Liver (tissue), 9 donors: ENCODE results near the gene TMEM45A. TPM values are rescaled to one million over a fixed set of nuclear protein-coding genes. Genes with fewer than 3 reads are reported as not detected.
A peak's percentile ranks its signal among the peaks of the same experiment; 100 is the strongest.

Experiments used
- DNase-seq: peaks from one replicate; pipeline ENCODE4 v3.0.0-alpha.2; 2017; ENCODE audit warnings: low spot score
- H3K27ac ChIP-seq, 2 donors: one replicate each; pipeline ENCODE4 v1.7.0; 2013; ENCODE audit warnings: inconsistent platforms in 2 of 2, low read length in 2 of 2, control low read depth in 1 of 2, low read depth in 1 of 2, mild to moderate bottlenecking in 1 of 2
- H3K27me3 ChIP-seq, 4 donors: one replicate each; pipeline versions ENCODE4 v1.6.1 to v1.7.0; 2013; ENCODE audit warnings: low read length in 3 of 4, inconsistent platforms in 1 of 4, mild to moderate bottlenecking in 1 of 4, moderate library complexity in 1 of 4; ENCODE audit not compliant: control insufficient read depth in 4 of 4, insufficient read depth in 4 of 4
- H3K36me3 ChIP-seq, 4 donors: one replicate each; pipeline versions ENCODE4 v1.6.1 to v1.7.0; 2013; ENCODE audit warnings: low read length in 3 of 4, mild to moderate bottlenecking in 3 of 4, low read depth in 1 of 4, moderate library complexity in 1 of 4; ENCODE audit not compliant: control insufficient read depth in 4 of 4, insufficient read depth in 3 of 4
- H3K4me1 ChIP-seq, 4 donors: one replicate each; pipeline versions ENCODE4 v1.6.1 to v1.7.0; 2013; ENCODE audit warnings: low read length in 3 of 4, mild to moderate bottlenecking in 3 of 4, moderate library complexity in 1 of 4; ENCODE audit not compliant: control insufficient read depth in 4 of 4, insufficient read depth in 4 of 4
- H3K4me3 ChIP-seq, 3 donors: one replicate each; pipeline versions ENCODE4 v1.6.1 to v1.7.0; 2013; ENCODE audit warnings: low read length in 3 of 3, control low read depth in 1 of 3, low read depth in 1 of 3, mild to moderate bottlenecking in 1 of 3
- H3K9ac ChIP-seq, 2 donors: one replicate each; pipeline ENCODE4 v1.7.0; 2013; ENCODE audit warnings: low read length in 2 of 2, mild to moderate bottlenecking in 2 of 2, moderate library complexity in 2 of 2, control low read depth in 1 of 2, low read depth in 1 of 2
- H3K9me3 ChIP-seq, 4 donors: one replicate each; pipeline versions ENCODE4 v1.6.1 to v1.7.0; 2013; ENCODE audit warnings: low read length in 3 of 4; ENCODE audit not compliant: control insufficient read depth in 4 of 4
- ATF3 ChIP-seq: IDR thresholded peaks from 2 replicates; pipeline ENCODE4 v1.6.1; 2016; ENCODE audit warnings: antibody characterized with exemption
- CTCF ChIP-seq: fragments of 150-350 bp; IDR thresholded peaks from 2 replicates; pipeline ENCODE4 v1.5.1; 2017; ENCODE audit warnings: improper control_type of control experiment, low read depth, low read length; ENCODE audit not compliant: missing input control
- EGR1 ChIP-seq, 2 donors: IDR thresholded peaks; 2 replicates each; pipeline ENCODE4 v1.6.1; 2016 to 2018; ENCODE audit warnings: antibody characterized with exemption in 2 of 2, low read depth in 2 of 2
- GABPA ChIP-seq, 2 donors: IDR thresholded peaks in 1 of 2; conservative IDR thresholded peaks in 1 of 2; 2 replicates each; pipeline ENCODE4 v1.6.1; 2016; ENCODE audit warnings: antibody characterized with exemption in 2 of 2, mild to moderate bottlenecking in 1 of 2, moderate library complexity in 1 of 2
- HNF4A ChIP-seq, 2 donors: conservative IDR thresholded peaks; 2 replicates each; pipeline ENCODE4 v1.6.1; 2016; ENCODE audit warnings: antibody characterized with exemption in 2 of 2, mild to moderate bottlenecking in 2 of 2
- HNF4G ChIP-seq: IDR thresholded peaks from 2 replicates; pipeline ENCODE4 v1.6.1; 2016; ENCODE audit warnings: antibody characterized with exemption
- JUND ChIP-seq, 2 donors: IDR thresholded peaks; 2 replicates each; pipeline ENCODE4 v1.6.1; 2016; ENCODE audit warnings: antibody characterized with exemption in 2 of 2
- MAX ChIP-seq: IDR thresholded peaks from 2 replicates; pipeline ENCODE4 v1.6.1; 2016; ENCODE audit warnings: antibody characterized with exemption
- NR2F2 ChIP-seq: IDR thresholded peaks from 2 replicates; pipeline ENCODE4 v1.6.1; 2016; ENCODE audit warnings: antibody characterized with exemption
- RAD21 ChIP-seq, 2 donors: IDR thresholded peaks; 2 replicates each; pipeline ENCODE4 v1.6.1; 2016; ENCODE audit warnings: antibody characterized with exemption in 2 of 2, mild to moderate bottlenecking in 2 of 2
- RXRA ChIP-seq, 2 donors: IDR thresholded peaks; 2 replicates each; pipeline ENCODE4 v1.6.1; 2017 to 2018; ENCODE audit warnings: antibody characterized with exemption in 2 of 2, mild to moderate bottlenecking in 1 of 2
- SP1 ChIP-seq: IDR thresholded peaks from 2 replicates; pipeline ENCODE4 v1.6.1; 2018; ENCODE audit warnings: antibody characterized with exemption, mild to moderate bottlenecking
- TAF1 ChIP-seq: conservative IDR thresholded peaks from 2 replicates; pipeline ENCODE4 v1.6.1; 2016; ENCODE audit warnings: antibody characterized with exemption, mild to moderate bottlenecking
- YY1 ChIP-seq: IDR thresholded peaks from 2 replicates; pipeline ENCODE4 v1.6.1; 2016; ENCODE audit warnings: antibody characterized with exemption, mild to moderate bottlenecking
- ZBTB33 ChIP-seq: IDR thresholded peaks from 2 replicates; pipeline ENCODE4 v1.6.1; 2016; ENCODE audit warnings: antibody characterized with exemption
- WGBS: extraction: QIAGEN DNeasy Blood & Tissue Kit; methylation state at CpG from one replicate; pipeline ENCODE4 v1.1.7; 2013; 5-methylcytosine and 5-hydroxymethylcytosine counted together
- polyA plus RNA-seq, 2 donors: library from polyadenylated mRNA; stranded (reverse) in 1 of 2; unstranded in 1 of 2; fragments of 200-250 nt in 1 of 2; fragments of >200 nt in 1 of 2; fragmentation: Nextera tagmentation in 1 of 2; extraction: Ambion mirVana in 1 of 2; gene quantifications; one replicate each; pipeline versions ENCODE4 v1.2.1 to v1.2.3, GENCODE V29; 2013 to 2015
- total RNA-seq, 2 donors: library from RNA; depleted of rRNA; stranded (reverse); fragments of >200 nt; gene quantifications; one replicate each; pipeline ENCODE4 v1.2.3, GENCODE V29; 2014
- TF ChIP-seq, protein P1 (sequence below): IDR thresholded peaks from 2 replicates; pipeline ENCODE4 v1.6.1; 2016; ENCODE audit warnings: antibody characterized with exemption, mild to moderate bottlenecking
- donor health status: healthy.
- donor health status: healthy.
- donor health status: healthy.
- donor health status: healthy.
- donor health status: healthy.

TMEM45A gene
- total and polyA plus RNA-seq, 4 donors = 7.1 to 65.8 (median 45.1) TPM

GRCh38 chr3:100535610-100535943, 43.2 kb downstream of the TMEM45A start:
- peak overlapping the region in 1 of 2 donors; percentile 60 for H3K9ac ChIP-seq
- TF ChIP-seq TAF1 (no peak), HNF4A (conservative IDR thresholded peaks at IDR 0.05) (peak in 1 of 2 donors; percentile 8), NR2F2 (peak; percentile 1), SP1 (peak; percentile 34), RXRA (IDR thresholded peaks at IDR 0.05) (peak in 1 of 2 donors; percentile 18)
- TF ChIP-seq, protein P1, sequence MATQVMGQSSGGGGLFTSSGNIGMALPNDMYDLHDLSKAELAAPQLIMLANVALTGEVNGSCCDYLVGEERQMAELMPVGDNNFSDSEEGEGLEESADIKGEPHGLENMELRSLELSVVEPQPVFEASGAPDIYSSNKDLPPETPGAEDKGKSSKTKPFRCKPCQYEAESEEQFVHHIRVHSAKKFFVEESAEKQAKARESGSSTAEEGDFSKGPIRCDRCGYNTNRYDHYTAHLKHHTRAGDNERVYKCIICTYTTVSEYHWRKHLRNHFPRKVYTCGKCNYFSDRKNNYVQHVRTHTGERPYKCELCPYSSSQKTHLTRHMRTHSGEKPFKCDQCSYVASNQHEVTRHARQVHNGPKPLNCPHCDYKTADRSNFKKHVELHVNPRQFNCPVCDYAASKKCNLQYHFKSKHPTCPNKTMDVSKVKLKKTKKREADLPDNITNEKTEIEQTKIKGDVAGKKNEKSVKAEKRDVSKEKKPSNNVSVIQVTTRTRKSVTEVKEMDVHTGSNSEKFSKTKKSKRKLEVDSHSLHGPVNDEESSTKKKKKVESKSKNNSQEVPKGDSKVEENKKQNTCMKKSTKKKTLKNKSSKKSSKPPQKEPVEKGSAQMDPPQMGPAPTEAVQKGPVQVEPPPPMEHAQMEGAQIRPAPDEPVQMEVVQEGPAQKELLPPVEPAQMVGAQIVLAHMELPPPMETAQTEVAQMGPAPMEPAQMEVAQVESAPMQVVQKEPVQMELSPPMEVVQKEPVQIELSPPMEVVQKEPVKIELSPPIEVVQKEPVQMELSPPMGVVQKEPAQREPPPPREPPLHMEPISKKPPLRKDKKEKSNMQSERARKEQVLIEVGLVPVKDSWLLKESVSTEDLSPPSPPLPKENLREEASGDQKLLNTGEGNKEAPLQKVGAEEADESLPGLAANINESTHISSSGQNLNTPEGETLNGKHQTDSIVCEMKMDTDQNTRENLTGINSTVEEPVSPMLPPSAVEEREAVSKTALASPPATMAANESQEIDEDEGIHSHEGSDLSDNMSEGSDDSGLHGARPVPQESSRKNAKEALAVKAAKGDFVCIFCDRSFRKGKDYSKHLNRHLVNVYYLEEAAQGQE = peak; percentile 10
- peak overlapping the region; percentile 92 to 97 for H3K27ac ChIP-seq
- no peak overlapping the region for H3K4me3 ChIP-seq
- H3K27me3 ChIP-seq = no peaks in the 10 kb centered on the region
- H3K36me3 ChIP-seq = no peaks in the 10 kb centered on the region
- WGBS = 41% methylated on average over 1 of the region's 1 CpG
- H3K9me3 ChIP-seq = no peaks in the 10 kb centered on the region
- H3K4me1 ChIP-seq = peaks cover 7 to 24% (median 9%) of the 10 kb centered on the region in 4 donors
- no peak for DNase-seq

- DNase-seq = no peak
- peak; percentile 40 to 77 for TF ChIP-seq JUND (IDR thresholded peaks at IDR 0.05)
- peak; percentile 60 for TF ChIP-seq ATF3
- no peak for TF ChIP-seq YY1
- Histone ChIP-seq H3K27ac (peak overlapping the region; percentile 92 to 97), H3K4me1 (peaks cover 7 to 24% (median 9%) of the 10 kb centered on the region in 4 donors), H3K9me3 (no peaks in the 10 kb centered on the region), H3K36me3 (no peaks in the 10 kb centered on the region), H3K4me3 (no peak overlapping the region), H3K9ac (peak overlapping the region in 1 of 2 donors; percentile 60), H3K27me3 (no peaks in the 10 kb centered on the region)
- WGBS = 60% methylated on average over 2 of the region's 2 CpGs
These were observed 43.7 kb downstream of the TMEM45A start for GRCh38 chr3:100536093-100536492.

DNA sequence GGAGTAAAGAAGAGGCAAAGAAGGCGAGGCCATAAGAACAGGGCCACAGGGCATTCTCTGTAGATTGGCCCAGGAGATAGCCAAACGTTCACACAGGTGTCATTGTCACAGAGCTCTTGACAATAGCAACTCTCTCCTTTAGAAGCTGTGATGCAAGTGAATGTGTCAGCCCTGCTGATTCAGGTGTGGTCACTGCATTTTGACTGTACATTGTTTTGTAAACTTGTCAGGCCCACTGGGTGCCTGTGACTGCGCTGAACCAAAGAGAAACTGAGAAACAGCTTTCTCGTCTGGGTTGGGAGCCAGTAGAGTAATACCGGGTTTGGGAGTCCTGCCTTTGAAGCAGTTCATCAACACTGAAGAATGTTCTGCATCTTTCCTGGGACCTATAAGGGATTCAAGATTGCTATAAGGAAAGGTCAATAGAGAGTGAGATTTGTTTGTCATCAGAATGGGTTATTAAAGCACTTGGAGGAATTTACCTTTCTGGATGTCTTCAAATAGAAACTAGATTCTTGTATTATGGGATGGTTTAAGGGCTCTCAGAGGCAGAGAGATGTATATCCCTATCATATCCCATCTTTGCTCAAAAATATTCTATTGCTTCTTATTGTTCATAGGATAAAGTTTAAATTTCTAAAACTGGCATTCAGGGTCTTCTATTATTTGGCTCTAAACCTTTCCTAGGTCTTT, 45.4 kb downstream of the TMEM45A start:
- 92% methylated on average over 5 of the region's 5 CpGs for WGBS

More for the DNA sequence above, 45.4 kb downstream of the TMEM45A start:
- H3K36me3 ChIP-seq = no peaks in the 10 kb centered on the region
- H3K9me3 ChIP-seq = no peaks in the 10 kb centered on the region
- H3K9ac ChIP-seq = no peak overlapping the region
- no peak overlapping the region for H3K4me3 ChIP-seq
- H3K4me1 ChIP-seq = peaks cover 7 to 28% (median 9%) of the 10 kb centered on the region in 4 donors
- TF ChIP-seq JUND (IDR thresholded peaks at IDR 0.05) = no peak
- TF ChIP-seq ATF3 = no peak
- no peak for TF ChIP-seq MAX
- no peak for TF ChIP-seq HNF4G
- no peak for TF ChIP-seq HNF4A (conservative IDR thresholded peaks at IDR 0.05)
- no peak for TF ChIP-seq ZBTB33
- TF ChIP-seq SP1 = no peak
- no peak for TF ChIP-seq EGR1 (IDR thresholded peaks at IDR 0.05; ENCODE audit: low read depth in 2 of 2)
- TF ChIP-seq GABPA (IDR thresholded peaks at IDR 0.05 in 1 of 2, conservative IDR thresholded peaks at IDR 0.05 in 1 of 2) = no peak
- no peak for TF ChIP-seq RAD21 (IDR thresholded peaks at IDR 0.05)
- no peak for TF ChIP-seq YY1
- TF ChIP-seq TAF1 = no peak
- no peak for TF ChIP-seq RXRA (IDR thresholded peaks at IDR 0.05)
- no peak for TF ChIP-seq CTCF
- TF ChIP-seq NR2F2 = no peak
- no peaks in the 10 kb centered on the region for H3K27me3 ChIP-seq
- no peak for DNase-seq
- H3K27ac ChIP-seq = peak overlapping the region; percentile 31 to 97
